ENCODE results near the gene EDEM1. TPM values are rescaled to one million over a fixed set of nuclear protein-coding genes. Genes with fewer than 3 reads are reported as not detected.

EDEM1 gene
- total and polyA plus RNA-seq, 3 donors from 2014 or later, result 28.6 to 33.5 (median 30.3) TPM

GRCh38 chr3:5254281-5255048 is 67.0 kb downstream of the EDEM1 start:
- TF ChIP-seq CTCF (IDR thresholded peaks at IDR 0.05) (no peak), POLR2A (IDR thresholded peaks at IDR 0.05) (no peak)
- no peaks in the 10 kb centered on the region for H3K4me1 ChIP-seq
- no peaks in the 10 kb centered on the region for H3K9me3 ChIP-seq
- H3K27ac ChIP-seq, result no peak overlapping the region
- 89 to 93% methylated on average over 12 of the region's 12 CpGs for WGBS, 2 donors
- no peak for DNase-seq
- H3K36me3 ChIP-seq (ENCODE audit: low read depth, missing control alignments), result no peaks in the 10 kb centered on the region
- H3K4me3 ChIP-seq, result no peak overlapping the region
- no peaks in the 10 kb centered on the region for H3K27me3 ChIP-seq
- intact Hi-C loops (cut with DNase I; ENCODE audit: low total_unique reads), result no loop called here

- Histone ChIP-seq H3K27ac (no peak overlapping the region), H3K9me3 (no peaks in the 10 kb centered on the region), H3K27me3 (no peaks in the 10 kb centered on the region), H3K36me3 (ENCODE audit: low read depth, missing control alignments) (no peaks in the 10 kb centered on the region), H3K4me1 (no peaks in the 10 kb centered on the region), H3K4me3 (no peak overlapping the region)
- WGBS, 2 donors, result 69 to 70% methylated on average over 4 of the region's 4 CpGs
- DNase-seq, result no peak
- TF ChIP-seq POLR2A (IDR thresholded peaks at IDR 0.05) (no peak), CTCF (IDR thresholded peaks at IDR 0.05) (no peak)
- intact Hi-C loops (cut with DNase I; ENCODE audit: low total_unique reads), result no loop called here
Observed at GRCh38 chr3:5255404-5256344, 68.2 kb downstream of the EDEM1 start.

GRCh38 chr3:5258526-5258925 is 71.0 kb downstream of the EDEM1 start:
- no peak for DNase-seq
- no peaks in the 10 kb centered on the region for H3K9me3 ChIP-seq
- intact Hi-C loops (cut with DNase I; ENCODE audit: low total_unique reads), result no loop called here
- TF ChIP-seq CTCF (IDR thresholded peaks at IDR 0.05), result no peak
- TF ChIP-seq POLR2A (IDR thresholded peaks at IDR 0.05), result no peak
- 79 to 91% methylated on average over 3 of the region's 3 CpGs for WGBS, 2 donors
- no peaks in the 10 kb centered on the region for H3K4me1 ChIP-seq
- no peaks in the 10 kb centered on the region for H3K27me3 ChIP-seq
- H3K4me3 ChIP-seq, result no peak overlapping the region
- H3K36me3 ChIP-seq (ENCODE audit: low read depth, missing control alignments), result no peaks in the 10 kb centered on the region
- H3K27ac ChIP-seq, result no peak overlapping the region

GRCh38 chr3:5260992-5261501 is 73.5 kb downstream of the EDEM1 start:
- Histone ChIP-seq H3K4me3 (no peak overlapping the region), H3K9me3 (no peaks in the 10 kb centered on the region), H3K27ac (no peak overlapping the region), H3K27me3 (no peaks in the 10 kb centered on the region), H3K4me1 (no peaks in the 10 kb centered on the region), H3K36me3 (ENCODE audit: low read depth, missing control alignments) (no peaks in the 10 kb centered on the region)
- 47 to 52% methylated on average over 2 of the region's 2 CpGs for WGBS, 2 donors
- TF ChIP-seq CTCF (IDR thresholded peaks at IDR 0.05) (no peak), POLR2A (IDR thresholded peaks at IDR 0.05) (no peak)
- DNase-seq, result no peak
- intact Hi-C loops (cut with DNase I; ENCODE audit: low total_unique reads), result no loop called here

Data from testis (tissue), 3 donors.